OCI-LY3 (cell line): Measurements from ENCODE around the gene TNFRSF17.
A peak's percentile ranks its signal among the peaks of the same experiment; 100 is the strongest.
"Not testable (repeated sequence)": the region's sequence is repeated elsewhere in the genome, so short reads cannot be mapped to it uniquely, and the experiment has no call there.

Experiments used
- H2AFZ ChIP-seq: fragments of 200-600, 300-600 bp; shearing (Covaris generic); 2 replicates; pipeline ENCODE4 v1.6.0; 2014; ENCODE audit warnings: antibody characterized with exemption, low read depth, low read length
- H3K27ac ChIP-seq: fragments of 200-600, 300-600 bp; sonication (generic); 2 replicates; pipeline ENCODE4 v1.5.1; 2014; ENCODE audit warnings: mild to moderate bottlenecking, low read length, moderate library complexity, mixed read lengths
- H3K27me3 ChIP-seq: fragments of 200-600, 300-600 bp; sonication (generic); 2 replicates; pipeline ENCODE4 v1.6.1; 2014; ENCODE audit warnings: low read depth, low read length, mixed read lengths
- H3K36me3 ChIP-seq: fragments of 200-600, 300-600 bp; sonication (generic); replicated peaks from 2 replicates; pipeline ENCODE3; 2014; ENCODE audit warnings: low read depth, low read length, mixed read lengths
- H3K4me1 ChIP-seq: fragments of 300-600, 200-600 bp; sonication (generic); 2 replicates; pipeline ENCODE4 v1.6.1; 2014; ENCODE audit warnings: low read length, mixed read lengths
- H3K4me2 ChIP-seq: fragments of 200-600, 300-600 bp; sonication (generic); 2 replicates; pipeline ENCODE4 v1.6.1; 2014; ENCODE audit warnings: low read length, mixed read lengths
- H3K4me3 ChIP-seq: fragments of 300-600, 200-600 bp; sonication (generic); 2 replicates; pipeline ENCODE4 v1.5.1; 2014; ENCODE audit warnings: antibody characterized with exemption, mild to moderate bottlenecking, low read length, moderate library complexity
- H3K79me2 ChIP-seq: fragments of 300-600, 200-600 bp; shearing (Covaris generic); 2 replicates; pipeline ENCODE4 v1.6.1; 2014; ENCODE audit warnings: mild to moderate bottlenecking, low read length, mixed read lengths
- H3K9ac ChIP-seq: fragments of 300-600, 200-600 bp; shearing (Covaris generic); 2 replicates; pipeline ENCODE4 v1.6.0; 2014; ENCODE audit warnings: mild to moderate bottlenecking, low read length, moderate library complexity
- H3K9me3 ChIP-seq: fragments of 200-600, 300-600 bp; shearing (Covaris generic); 2 replicates; pipeline ENCODE4 v1.6.1; 2014; ENCODE audit warnings: low read length, mixed read lengths; ENCODE audit not compliant: insufficient read depth
- H4K20me1 ChIP-seq: fragments of 200-600, 300-600 bp; sonication (generic); 2 replicates; pipeline ENCODE4 v1.6.1; 2016; ENCODE audit warnings: low read length, mixed read lengths; ENCODE audit not compliant: insufficient read depth
- CTCF ChIP-seq: fragments of 200-600, 300-600 bp; sonication (generic); IDR thresholded peaks from 2 replicates; pipeline ENCODE4 v1.5.1; 2014; ENCODE audit warnings: antibody characterized with exemption, low read length, low read depth
- EZH2phosphoT487 ChIP-seq: fragments of 200-600 bp; shearing (Covaris generic); IDR thresholded peaks from 2 replicates; pipeline ENCODE4 v1.6.1; 2018; ENCODE audit warnings: antibody characterized with exemption, mixed run types, low read depth

TNFRSF17 gene

DNA sequence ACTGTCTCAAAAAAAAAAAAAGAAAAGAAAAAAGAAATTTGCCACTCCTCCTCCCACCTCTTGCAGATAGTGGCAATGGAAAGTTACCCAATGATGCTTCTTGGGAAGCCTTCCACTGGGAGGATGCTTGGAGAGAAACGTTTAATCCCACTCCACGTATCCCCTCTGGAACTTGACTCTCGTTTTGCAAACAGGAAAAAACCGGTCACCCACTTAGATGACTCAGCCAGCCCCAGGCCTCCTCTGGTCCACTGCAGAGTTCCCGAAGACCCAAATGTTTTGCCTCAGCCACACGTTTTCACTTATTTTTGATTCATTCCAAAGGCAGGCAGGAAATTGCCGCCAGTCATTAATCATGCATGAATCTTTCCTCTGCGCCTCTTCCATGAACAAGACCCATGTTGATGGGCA lies 9.3 kb upstream of the TNFRSF17 start:
- Histone ChIP-seq H3K9ac (no peak overlapping the region), H3K9me3 (no peaks in the 10 kb centered on the region), H2AFZ (no peak overlapping the region), H3K27ac (no peak overlapping the region), H3K4me2 (no peak overlapping the region), H3K79me2 (no peaks in the 10 kb centered on the region), H3K36me3 (no peaks in the 10 kb centered on the region), H4K20me1 (no peaks in the 10 kb centered on the region), H3K4me1 (peaks cover 23% of the 10 kb centered on the region), H3K27me3 (peaks cover 5% of the 10 kb centered on the region; the same call in 1 of the 2 replicates), H3K4me3 (no peak overlapping the region)
- TF ChIP-seq EZH2phosphoT487 (no peak), CTCF (no peak)

DNA sequence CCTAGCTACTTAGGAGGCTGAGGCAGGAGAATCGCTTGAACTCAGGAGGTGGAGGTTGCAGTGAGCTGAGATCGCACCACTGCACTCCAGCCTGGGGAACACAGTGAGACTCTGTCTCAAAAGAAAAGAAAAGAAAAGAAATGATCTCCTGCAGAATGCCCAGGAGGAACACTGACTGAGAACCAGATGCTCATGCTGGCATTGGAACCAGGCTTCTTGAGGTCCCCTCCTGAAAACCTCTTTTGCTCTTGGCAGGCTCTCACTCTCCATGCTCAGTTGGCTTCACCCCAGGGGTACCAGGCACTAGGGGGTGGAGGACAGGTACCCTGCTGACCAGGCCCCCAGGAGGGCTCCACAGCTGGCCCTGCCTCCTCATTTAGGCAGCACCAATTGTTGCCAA lies 8.5 kb upstream of the TNFRSF17 start:
- TF ChIP-seq EZH2phosphoT487, result no peak
- no peak for TF ChIP-seq CTCF
- Histone ChIP-seq H3K4me2 (no peak overlapping the region), H4K20me1 (no peaks in the 10 kb centered on the region), H3K27me3 (peaks cover 5% of the 10 kb centered on the region; the same call in 1 of the 2 replicates), H2AFZ (no peak overlapping the region), H3K27ac (no peak overlapping the region), H3K9me3 (no peaks in the 10 kb centered on the region), H3K36me3 (no peaks in the 10 kb centered on the region), H3K9ac (no peak overlapping the region), H3K79me2 (no peaks in the 10 kb centered on the region), H3K4me3 (no peak overlapping the region), H3K4me1 (peaks cover 22% of the 10 kb centered on the region)

DNA sequence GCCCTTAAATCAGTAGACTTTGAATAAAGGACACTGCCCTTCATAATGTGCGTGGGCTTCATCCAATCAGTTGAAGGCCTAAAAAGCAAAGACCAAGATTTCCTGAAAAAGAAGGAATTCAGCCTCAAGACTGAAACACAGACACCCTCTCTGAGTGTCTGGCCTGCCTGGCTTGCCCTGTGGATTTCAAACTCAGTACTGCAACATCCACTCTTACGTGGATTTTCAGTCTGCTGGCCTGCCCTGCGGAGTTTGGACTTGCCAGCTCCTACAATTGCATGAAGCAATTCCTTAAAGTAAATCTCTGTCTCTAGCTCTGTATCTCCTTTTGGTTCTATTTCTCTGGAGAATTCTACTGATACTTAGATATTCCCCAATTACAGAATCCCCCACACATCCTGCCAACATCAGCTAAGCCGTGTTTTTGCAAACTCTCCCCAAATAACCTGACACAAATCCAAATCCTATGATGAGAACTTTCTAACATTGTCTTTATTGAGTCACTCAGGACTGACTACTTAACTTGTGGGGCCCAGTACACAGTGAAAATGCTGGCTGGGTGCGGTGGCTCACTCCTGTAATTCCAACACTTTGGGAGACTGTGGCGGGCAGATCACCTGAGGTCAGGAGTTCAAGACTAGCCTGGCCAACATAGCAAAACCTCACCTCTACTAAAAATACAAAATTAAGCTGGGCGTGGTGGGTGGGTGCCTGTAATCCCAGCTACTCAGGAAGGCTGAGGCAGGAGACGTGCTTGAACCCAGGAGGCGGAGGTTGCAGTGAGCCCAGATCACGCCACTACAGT lies 7.2 kb upstream of the TNFRSF17 start:
- Histone ChIP-seq H4K20me1 (no peaks in the 10 kb centered on the region), H3K4me2 (no peak overlapping the region), H3K4me3 (no peak overlapping the region), H2AFZ (no peak overlapping the region), H3K27ac (no peak overlapping the region), H3K9ac (no peak overlapping the region), H3K4me1 (peaks cover 25% of the 10 kb centered on the region), H3K79me2 (no peaks in the 10 kb centered on the region), H3K27me3 (peaks cover 5% of the 10 kb centered on the region; the same call in 1 of the 2 replicates), H3K9me3 (no peaks in the 10 kb centered on the region), H3K36me3 (no peaks in the 10 kb centered on the region)
- TF ChIP-seq EZH2phosphoT487 (no peak), CTCF (no peak)

GRCh38 chr16:11962457-11962856 lies 2.6 kb upstream of the TNFRSF17 start:
- H3K9me3 ChIP-seq, H3K79me2 ChIP-seq, H3K9ac ChIP-seq, H3K36me3 ChIP-seq, H3K4me3 ChIP-seq, H3K27me3 ChIP-seq, H2AFZ ChIP-seq, H3K27ac ChIP-seq, H4K20me1 ChIP-seq, H3K4me2 ChIP-seq: not testable (repeated sequence)
- peaks cover 62% of the 10 kb centered on the region for H3K4me1 ChIP-seq

DNA sequence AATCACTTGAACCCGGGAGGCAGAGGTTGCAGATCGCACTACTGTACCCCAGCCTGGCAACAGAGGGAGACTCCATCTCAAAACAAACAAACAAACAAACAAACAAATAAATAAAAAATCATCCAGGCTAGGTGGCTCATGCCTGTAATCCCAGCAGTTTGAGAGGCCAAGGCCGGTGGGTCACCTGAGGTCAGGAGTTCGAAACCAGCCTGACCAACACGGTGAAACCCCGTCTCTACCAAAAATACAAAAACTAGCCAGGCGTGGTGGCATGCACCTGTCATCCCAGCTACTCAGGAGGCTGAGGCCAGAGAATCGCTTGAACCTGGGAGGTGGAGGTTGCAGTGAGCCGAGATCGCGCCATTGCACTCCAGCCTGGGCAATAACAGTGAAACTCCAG lies 2.0 kb upstream of the TNFRSF17 start:
- H3K36me3 ChIP-seq, H3K27ac ChIP-seq, H3K79me2 ChIP-seq, H4K20me1 ChIP-seq, H2AFZ ChIP-seq, H3K27me3 ChIP-seq, H3K9me3 ChIP-seq: not testable (repeated sequence)
- H3K4me1 ChIP-seq, result peaks cover 64% of the 10 kb centered on the region
- H3K4me3 ChIP-seq, result 0 out of 2 replicates have a peak overlapping the region, but pooled peaks have one; percentile 73
- peak overlapping the region; percentile 96 for H3K4me2 ChIP-seq
- 0 out of 2 replicates have a peak overlapping the region, but pooled peaks have one; percentile 67 for H3K9ac ChIP-seq
